ENCODE data around the gene CHCHD3. TPM values are rescaled to one million over a fixed set of nuclear protein-coding genes. Genes with fewer than 3 reads are reported as not detected.

CHCHD3 gene
- total RNA-seq, 1 donor from 2014 or later, result 107 TPM

- Mint-ChIP-seq H3K9me3 (no peaks in the 10 kb centered on the region), H3K4me3 (no peak overlapping the region), H3K27ac (ENCODE audit: unreplicated experiment) (no peak overlapping the region), H3K4me1 (peaks cover 18% of the 10 kb centered on the region), H3K27me3 (ENCODE audit: low read depth) (no peaks in the 10 kb centered on the region), H3K36me3 (ENCODE audit: low read depth) (no peaks in the 10 kb centered on the region)
- no peak for TF ChIP-seq CTCF (conservative IDR thresholded peaks at IDR 0.05)
- DNase-seq (ENCODE audit: low read depth, low spot score), result no peak
Observed at GRCh38 chr7:132997505-132997904, 84.4 kb downstream of the CHCHD3 start.

- Mint-ChIP-seq H3K9me3 (no peaks in the 10 kb centered on the region), H3K4me3 (no peak overlapping the region), H3K27me3 (ENCODE audit: low read depth) (no peaks in the 10 kb centered on the region), H3K4me1 (peaks cover 11% of the 10 kb centered on the region), H3K27ac (ENCODE audit: unreplicated experiment) (no peak overlapping the region), H3K36me3 (ENCODE audit: low read depth) (no peaks in the 10 kb centered on the region)
- no peak for TF ChIP-seq CTCF (conservative IDR thresholded peaks at IDR 0.05)
- no peak for DNase-seq (ENCODE audit: low read depth, low spot score)
Observed at GRCh38 chr7:132996581-132997242, 85.2 kb downstream of the CHCHD3 start.

- H3K27me3 Mint-ChIP-seq (ENCODE audit: low read depth), result no peaks in the 10 kb centered on the region
- no peak for DNase-seq (ENCODE audit: low read depth, low spot score)
- no peaks in the 10 kb centered on the region for H3K36me3 Mint-ChIP-seq (ENCODE audit: low read depth)
- H3K4me1 Mint-ChIP-seq, result peaks cover 8% of the 10 kb centered on the region
- H3K9me3 Mint-ChIP-seq, result no peaks in the 10 kb centered on the region
- H3K27ac Mint-ChIP-seq (ENCODE audit: unreplicated experiment), result no peak overlapping the region
- H3K4me3 Mint-ChIP-seq, result no peak overlapping the region
- no peak for TF ChIP-seq CTCF (conservative IDR thresholded peaks at IDR 0.05)
Observed at GRCh38 chr7:132993377-132994013, 88.4 kb downstream of the CHCHD3 start.

- Mint-ChIP-seq H3K9me3 (peaks cover 2% of the 10 kb centered on the region), H3K27me3 (ENCODE audit: low read depth) (no peaks in the 10 kb centered on the region), H3K4me1 (peaks cover 6% of the 10 kb centered on the region), H3K36me3 (ENCODE audit: low read depth) (peaks cover 6% of the 10 kb centered on the region), H3K4me3 (no peak overlapping the region), H3K27ac (ENCODE audit: unreplicated experiment) (no peak overlapping the region)
- no peak for TF ChIP-seq CTCF (conservative IDR thresholded peaks at IDR 0.05)
- no peak for DNase-seq (ENCODE audit: low read depth, low spot score)
Observed at GRCh38 chr7:132991615-132992587, 90.0 kb downstream of the CHCHD3 start.

- Mint-ChIP-seq H3K36me3 (ENCODE audit: low read depth) (peaks cover 18% of the 10 kb centered on the region), H3K4me3 (no peak overlapping the region)
Observed at GRCh38 chr7:132988117-132988516, 93.8 kb downstream of the CHCHD3 start.

More at GRCh38 chr7:132988117-132988516, 93.8 kb downstream of the CHCHD3 start:
- H3K9me3 Mint-ChIP-seq, result peaks cover 9% of the 10 kb centered on the region
- TF ChIP-seq CTCF (conservative IDR thresholded peaks at IDR 0.05), result no peak
- peaks cover 1% of the 10 kb centered on the region for H3K4me1 Mint-ChIP-seq
- no peaks in the 10 kb centered on the region for H3K27me3 Mint-ChIP-seq (ENCODE audit: low read depth)
- DNase-seq (ENCODE audit: low read depth, low spot score), result no peak
- H3K27ac Mint-ChIP-seq (ENCODE audit: unreplicated experiment), result no peak overlapping the region

Data from neural crest cell (in vitro differentiated cells).